HG03060 (cell line): Measurements from ENCODE around the gene ACMSD.
"Not testable (repeated sequence)": the region's sequence is repeated elsewhere in the genome, so short reads cannot be mapped to it uniquely, and the experiment has no call there.

Experiments used
- ATAC-seq: cut with Tn5 transposase; IDR thresholded peaks from one replicate; pipeline ENCODE4 v1.9.1; 2021; ENCODE audit warnings: low read depth, moderate number of reproducible peaks; ENCODE audit not compliant: unreplicated experiment

The ACMSD gene

DNA sequence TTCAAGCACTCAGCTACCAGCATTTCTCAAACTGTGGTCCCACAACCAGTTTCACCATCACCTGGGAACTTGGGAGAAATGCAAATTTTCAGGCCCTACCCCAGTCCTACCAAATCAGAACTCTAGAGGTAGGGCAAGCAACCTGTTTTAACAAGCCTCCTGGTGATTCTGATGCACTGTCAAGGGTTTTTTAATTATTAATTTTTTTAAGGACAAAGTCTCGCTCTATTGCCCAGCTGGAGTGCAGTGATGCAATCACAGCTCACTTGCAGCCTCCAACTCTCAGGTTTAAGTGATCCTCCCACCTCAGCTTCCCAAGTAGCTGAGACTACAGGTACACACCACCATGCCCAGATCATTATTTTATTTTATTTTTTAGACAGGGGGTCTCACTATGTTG, 7.8 kb downstream of the ACMSD start:
- no peak for ATAC-seq

DNA sequence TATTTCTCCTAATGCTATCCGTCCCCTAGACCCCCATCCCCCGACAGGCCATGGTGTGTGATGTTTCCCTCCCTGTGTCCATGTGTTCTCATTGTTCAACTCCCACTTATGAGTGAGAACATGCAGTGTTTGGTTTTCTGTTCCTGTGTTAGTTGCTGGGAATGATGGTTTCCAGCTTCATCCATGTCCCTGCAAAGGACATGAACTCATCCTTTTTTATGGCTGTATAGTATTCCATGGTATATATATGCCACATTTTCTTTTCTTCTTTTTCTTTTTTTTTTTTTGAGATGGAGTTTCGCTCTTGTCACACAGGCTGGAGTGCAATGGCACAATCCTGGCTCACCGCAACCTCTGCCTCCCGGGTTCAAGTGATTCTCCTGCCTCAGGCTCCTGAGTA, 9.2 kb downstream of the ACMSD start:
- ATAC-seq, result not testable (repeated sequence)

DNA sequence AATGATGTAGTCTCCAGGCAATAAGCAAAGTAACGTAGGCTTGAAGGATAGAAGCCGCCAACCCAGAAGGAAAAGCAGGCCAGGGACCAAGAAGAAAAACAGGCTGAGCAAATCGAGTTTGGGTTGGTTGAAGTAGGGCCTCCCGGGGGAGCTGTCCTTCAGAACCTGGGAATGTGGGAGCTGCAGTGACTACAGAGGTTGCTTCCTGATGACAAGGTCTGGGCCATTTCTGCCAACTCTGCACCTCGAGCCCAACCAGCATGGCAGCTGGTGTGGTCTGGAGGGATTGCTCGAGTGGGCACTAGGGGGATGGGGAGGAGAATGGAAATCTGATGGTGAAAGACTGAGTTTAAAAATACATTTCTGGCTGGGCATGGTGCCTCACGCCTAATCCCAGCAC, 14.1 kb downstream of the ACMSD start:
- ATAC-seq, result no peak

DNA sequence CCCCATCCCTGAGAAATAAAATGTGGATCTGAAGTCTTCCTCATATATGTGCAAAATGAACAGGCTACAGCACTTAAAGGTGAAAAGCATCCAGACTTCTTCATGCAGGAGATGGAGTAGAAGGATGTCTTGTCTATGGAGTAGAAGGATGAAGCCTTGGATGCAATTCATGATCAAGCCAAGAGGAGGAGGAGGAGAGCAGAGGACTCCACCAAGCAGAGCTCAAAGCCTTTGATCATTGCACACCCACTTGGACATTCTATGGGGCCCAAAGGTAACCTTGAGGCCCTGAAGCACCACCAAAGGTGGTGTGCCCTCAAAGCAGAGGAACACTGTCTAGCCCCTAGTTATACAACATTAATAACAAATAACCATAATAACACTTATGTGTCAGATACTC, 17.3 kb downstream of the ACMSD start:
- ATAC-seq, result no peak

DNA sequence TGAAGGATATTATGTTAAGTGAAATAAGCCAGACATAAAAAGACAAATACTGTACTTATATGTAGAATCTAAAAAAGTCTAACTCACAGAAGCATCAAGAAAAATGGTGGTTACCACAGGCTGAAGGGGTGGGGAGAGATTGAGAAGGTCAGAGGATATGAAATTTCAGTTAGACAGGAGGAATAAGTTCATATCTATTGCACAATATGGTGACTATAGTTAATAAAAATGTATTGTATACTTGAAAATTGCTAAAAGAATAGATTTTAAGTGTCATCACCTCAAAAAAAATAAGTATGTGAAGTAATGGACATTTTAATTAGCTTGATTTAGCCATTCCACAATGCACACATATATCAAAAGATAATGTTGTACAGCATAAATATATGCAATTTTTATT, 19.8 kb downstream of the ACMSD start:
- no peak for ATAC-seq

DNA sequence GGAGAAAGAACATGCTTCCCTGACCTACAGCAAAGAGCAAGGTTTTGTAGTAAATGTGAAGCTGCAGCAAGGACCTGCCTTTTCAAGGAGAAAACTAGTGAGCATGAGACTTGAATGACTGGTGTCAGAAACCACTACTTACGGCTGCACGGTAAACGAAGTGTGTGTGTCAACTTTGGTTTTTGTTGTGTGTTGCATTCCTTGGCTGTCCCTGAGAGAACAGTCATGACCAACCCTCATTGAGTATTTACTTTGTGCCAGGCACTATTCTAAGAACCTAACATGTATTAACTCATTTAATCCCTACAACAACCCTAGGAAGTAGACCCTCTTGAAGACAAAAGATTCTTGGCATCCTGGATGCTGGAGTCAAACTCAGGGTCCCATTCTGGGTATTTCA, 22.8 kb downstream of the ACMSD start:
- no peak for ATAC-seq

DNA sequence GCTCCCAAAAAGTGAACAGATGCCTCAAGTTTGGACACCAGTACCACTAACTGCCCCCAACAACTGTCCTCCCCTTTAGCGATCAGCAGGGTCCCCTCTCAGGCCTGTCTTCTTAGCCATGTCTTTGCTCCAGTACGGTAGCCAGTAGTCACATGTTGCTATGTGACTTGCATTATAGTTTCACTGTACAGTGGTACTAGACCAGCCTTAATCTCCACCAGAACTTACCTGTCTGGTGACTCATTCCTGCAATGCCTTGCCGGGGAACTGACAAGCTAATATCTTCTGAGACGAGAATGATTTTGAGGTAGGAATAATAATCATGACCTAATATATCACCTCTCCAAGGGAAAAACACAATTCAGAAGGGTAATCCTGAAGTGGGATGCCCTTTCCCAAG, 23.7 kb downstream of the ACMSD start:
- no peak for ATAC-seq

DNA sequence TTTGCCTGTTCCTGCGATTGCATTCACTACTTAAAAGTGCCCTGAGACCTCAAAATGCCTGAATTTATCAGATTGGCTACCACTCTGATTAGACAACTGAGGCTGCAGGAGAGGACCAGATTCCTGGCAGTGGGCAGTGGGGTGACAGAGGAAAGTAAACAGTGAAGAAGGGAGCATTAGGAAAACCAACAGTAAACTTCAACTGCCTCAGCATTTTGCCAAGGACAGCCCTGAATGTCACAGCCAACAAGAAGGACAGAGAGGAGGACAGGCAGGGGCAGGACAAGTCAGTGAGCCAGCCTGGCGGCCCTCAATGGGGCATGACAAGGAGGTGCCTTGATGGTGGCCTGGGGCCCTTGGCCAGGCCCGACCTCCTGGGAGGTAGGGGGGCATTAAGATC, 24.3 kb downstream of the ACMSD start:
- ATAC-seq, result no peak

DNA sequence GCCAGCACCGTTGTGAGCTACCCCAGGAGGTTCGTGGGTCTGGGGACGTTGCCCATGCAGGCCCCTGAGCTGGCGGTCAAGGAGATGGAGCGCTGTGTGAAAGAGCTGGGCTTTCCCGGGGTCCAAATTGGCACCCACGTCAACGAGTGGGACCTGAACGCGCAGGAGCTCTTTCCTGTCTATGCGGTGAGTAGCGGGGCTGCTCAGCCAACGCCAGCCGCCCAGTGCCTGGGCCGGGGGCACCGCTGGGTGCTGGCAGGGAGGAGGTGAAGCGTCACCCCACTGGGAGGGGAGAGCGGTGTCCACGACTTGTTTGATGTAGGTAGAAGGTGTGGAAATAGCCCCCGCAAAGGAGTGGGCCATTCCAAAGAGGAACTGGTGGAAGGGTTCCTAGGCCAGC, 25.0 kb downstream of the ACMSD start:
- ATAC-seq, result no peak

DNA sequence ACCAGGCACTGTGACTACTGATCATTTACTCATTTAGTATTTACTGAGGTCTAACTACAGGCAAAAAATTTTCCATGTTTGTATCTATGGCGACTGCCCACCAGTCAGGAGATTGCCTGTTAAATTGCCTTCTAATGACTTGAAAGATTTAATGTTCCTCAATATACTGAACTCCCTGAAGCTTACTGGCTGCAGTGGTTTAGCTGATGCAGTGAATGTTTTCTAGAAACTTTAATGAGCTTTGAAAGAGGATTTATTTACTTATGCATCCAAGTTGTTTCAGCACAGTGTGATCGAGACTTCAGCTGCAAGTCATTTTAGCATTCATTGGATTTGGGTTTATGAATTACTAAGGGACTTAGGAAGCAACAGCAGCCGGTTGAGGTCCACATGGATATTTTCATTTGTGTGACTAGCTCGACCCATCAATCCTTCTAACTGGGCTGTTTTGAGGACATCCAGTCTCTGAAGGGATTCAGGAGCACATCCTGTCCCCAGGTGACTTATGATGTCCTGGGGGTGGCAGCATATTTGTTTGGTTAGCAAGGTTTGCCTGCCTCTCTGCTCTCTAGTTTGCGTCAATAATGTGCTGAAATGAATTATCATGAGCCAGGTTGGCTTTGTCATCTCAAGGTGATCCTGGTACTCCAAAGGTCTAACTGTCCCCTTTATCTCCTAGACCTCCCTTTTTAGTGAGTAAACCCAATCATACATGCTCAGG, 26.8 kb downstream of the ACMSD start:
- no peak for ATAC-seq

DNA sequence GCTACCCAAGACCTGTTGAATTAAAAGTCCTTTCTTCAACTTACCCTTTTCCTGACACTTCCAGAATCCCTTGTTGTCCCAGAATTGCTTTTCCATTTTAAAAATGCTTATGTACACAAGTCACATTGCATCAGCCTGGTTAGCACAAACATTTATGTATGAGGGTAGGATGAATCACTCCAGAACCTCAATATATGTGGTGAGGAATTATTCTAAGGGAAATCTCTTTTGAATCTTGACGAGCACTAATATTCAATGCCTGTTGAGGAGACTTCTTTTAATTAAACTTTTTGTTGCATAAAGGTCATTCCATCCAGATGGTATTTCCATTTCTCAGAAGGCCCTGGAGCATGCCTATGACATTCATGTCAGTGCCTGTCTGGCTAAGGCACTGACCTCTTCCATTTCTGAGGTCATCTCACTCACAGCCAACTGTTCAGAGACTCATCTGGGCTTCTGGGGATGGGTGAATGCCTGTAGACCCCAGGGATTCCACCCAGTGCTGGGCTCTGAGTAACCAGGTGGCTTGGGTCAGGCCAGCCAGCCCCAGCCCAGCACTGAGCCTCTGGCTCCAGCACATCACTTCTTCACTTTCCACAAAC, 28.2 kb downstream of the ACMSD start:
- ATAC-seq, result no peak

DNA sequence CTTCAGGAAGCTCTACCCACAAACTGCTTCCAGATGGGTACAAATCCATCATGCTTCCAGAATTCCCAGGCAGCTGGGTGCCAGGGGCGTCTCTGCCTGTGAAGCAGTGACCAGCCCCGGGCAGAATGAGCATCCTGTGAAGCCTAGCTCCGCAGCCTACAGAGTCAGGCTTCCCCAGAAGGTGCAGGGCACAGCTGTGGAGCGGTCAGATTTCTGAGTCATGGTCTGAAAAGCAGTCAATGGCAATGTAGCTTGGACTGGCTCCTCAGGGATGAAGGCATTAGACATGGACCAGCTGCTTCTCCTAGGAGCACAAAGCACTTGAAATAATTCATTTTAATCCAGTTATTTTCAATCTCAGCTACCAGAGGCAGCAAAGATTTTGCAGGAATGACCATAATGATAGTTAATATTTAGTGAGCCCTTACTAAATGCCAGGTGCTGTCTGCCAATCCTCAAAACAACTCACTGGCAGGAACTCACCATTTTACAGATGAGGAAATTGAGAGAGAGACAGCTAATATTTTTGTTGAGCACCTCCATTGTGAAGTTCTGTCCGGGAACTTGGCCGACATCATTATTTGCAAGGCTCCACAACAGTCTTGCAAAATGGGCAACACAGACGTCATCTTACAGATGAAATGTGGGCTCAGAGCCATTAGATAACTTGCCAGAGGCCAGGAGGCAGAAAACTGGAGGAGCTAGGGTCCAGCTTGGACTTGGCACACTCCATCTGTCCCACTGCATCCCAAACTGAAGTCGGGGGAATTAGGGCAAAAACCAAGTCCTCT, 31.7 kb downstream of the ACMSD start:
- no peak for ATAC-seq

DNA sequence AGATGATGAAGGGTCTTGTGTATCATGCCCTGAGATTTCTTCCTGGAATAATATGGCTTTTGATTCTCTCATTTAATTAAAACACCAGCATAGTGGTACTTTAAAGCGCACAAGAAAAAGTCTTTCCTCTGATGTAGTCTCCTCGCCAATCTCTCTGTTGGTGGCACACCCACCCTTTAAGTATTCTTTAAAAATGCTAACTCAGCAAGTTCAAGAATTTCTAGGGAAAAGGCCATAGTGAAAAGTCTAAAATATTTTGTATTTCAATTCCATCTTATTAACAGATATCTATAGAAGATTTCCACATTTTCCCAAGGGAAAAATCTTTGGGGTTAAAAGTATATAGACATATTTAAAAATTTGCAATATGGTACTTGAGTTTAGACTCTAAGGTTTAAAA, 34.7 kb downstream of the ACMSD start:
- ATAC-seq, result no peak

DNA sequence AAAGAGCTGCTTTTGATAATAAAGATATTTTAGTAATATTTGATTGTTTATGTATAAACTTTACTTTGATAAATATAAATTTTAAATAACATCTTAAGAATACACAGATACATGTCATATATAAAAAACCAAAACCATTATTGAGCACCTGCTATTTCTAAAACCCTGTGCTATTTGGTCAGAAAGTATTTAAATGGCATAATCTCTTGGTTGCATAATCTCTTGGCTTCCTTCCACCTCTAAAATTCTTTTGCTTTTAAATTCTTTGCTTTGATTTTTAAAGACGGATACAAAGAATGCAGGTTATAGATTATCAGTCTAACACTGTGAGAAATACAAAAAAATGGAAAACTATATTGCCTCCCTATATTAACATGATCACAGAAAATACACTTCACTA, 36.9 kb downstream of the ACMSD start:
- no peak for ATAC-seq

DNA sequence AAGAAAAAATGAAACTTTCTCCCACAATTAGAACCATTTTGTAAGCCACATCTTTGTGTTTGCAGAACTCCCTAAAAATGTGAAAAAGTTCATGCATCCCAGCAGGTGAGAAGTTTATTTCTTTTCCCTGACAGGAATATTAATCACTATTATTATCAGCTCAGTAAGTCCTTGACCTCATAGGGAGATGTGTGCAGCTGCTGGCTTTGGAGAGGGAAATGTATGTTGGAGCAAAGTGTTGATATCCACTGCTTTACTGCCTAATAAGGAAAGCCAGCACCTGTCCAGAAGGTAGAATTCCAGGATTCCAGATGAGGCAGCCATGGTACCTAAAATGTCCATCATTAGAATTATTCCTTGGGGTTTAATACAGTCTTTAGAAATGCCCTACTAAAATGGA, 44.4 kb downstream of the ACMSD start:
- ATAC-seq, result no peak

DNA sequence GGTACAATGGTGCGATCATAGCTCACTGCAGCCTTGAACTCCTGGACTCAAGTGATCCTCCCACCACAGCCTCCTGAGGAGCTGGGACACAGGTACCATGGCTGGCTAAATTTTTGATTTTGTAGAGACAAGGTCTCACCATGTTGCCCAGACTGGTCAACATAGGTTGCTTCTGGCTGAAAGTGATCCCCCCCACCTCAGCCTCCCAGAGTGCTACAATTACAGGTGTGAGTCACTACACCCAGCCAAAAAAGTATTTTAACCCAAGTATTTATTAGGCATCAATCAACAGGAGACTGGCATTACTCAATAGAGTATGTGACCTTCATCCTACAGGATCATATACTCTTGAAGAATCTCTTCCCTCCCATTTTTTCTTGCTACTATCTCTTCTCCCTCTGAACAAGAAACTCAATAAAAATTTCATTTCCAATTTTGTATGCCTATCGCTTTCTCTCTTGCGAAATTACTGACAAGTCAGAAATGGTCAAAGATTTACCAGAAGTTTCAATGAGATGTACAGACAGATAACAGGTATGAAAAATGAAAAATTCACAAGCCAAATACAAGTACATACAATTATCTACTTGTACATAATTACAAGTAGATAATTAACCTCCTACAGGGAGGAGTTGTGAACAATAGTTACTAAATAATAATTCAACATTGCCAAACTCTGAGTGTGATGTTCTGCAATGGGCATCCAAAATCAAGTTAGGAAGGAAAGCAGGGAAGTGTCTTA, 45.3 kb downstream of the ACMSD start:
- ATAC-seq, result no peak

DNA sequence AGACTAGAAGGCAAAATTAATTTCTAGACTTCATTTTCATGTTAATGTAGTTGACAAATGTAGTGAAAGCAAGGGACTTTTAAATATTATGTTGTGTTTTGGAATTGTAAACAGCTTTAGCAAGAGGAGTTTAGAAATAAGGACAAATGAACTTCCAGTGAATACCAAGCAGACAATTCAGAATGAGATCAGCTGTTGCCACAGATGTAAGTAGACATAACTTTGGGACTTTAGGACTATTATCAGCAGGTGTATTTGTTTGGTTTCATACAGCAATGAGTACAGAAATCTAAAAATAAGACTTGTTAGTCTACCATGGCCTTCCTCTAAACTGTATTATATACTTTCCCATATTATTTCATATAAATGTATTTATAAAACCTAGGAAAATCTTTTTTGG, 46.0 kb downstream of the ACMSD start:
- no peak for ATAC-seq

DNA sequence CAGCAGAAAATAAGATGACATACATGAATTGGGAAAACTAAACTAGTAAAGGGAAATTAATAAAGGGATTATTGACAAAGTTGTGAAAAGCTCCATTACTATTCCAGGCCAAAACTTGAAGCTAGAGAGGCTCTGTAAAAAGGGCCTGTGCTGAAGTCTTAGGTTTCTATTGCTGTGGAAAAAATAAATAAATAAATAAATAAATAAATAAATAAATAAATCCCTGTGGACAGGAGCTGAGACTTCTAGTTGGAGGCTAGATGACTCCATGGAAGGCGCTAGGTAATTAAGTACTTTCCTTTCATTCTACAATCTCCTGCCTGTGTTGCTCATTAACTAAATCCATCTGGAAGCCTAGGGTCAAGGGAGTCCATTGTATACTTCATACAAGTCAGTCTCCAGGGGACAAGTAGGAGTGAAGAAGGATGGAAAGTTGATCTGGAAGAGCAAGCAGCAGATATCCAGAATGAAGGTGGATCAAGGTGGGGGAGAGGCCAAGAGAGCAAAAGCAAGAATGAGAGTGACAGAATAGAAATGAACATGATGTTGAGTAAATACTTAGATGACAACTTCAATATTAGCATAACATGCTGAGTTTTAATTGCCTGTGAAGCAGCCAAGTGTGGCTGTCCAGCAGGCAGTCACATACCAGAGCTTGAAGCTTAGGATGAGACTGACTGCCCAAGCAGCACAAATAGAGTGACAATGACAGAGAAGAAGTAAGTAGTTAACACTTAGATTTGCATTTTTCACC, 54.0 kb downstream of the ACMSD start:
- no peak for ATAC-seq

DNA sequence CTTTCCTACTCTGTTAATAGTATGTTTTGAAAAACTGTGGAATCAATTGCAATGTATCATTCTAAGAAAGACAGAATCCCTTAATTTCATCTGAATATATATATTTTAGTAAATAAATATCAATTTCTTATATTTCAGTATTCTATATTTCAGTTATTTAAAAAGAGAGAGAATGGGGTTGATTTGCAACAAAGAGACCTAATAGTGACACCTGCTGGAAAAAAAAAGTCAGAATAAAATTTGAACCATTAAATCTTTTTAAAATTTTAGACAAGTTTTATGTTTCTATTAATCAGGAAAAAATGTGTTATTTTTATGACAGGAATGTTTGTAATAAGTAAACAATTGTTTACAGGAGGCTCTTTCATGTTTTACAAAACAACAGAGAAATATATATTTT, 59.5 kb downstream of the ACMSD start:
- no peak for ATAC-seq

DNA sequence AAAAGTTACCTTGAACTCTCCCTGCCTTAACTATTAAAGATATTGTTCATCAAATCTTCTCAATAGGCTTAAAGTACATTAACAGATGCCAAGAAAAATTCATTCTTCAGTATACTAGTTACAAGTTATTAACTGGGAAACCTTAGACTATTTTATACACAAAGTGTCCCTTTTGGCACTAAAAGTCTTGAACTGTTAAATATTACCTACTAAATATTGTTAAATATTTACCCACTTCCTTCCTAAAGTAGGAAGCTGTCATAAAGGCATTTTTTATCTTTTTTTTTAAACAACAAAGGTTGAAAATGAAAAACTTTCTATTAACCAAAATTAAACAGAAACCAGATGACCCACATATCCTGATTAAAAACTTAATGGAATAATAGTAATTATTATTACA, 60.8 kb downstream of the ACMSD start:
- no peak for ATAC-seq
